Thymus (tissue), 11 donors: Measurements from ENCODE around the gene ANO6. TPM values are rescaled to one million over a fixed set of nuclear protein-coding genes. Genes with fewer than 3 reads are reported as not detected.

Source experiments
- DNase-seq, 9 donors: peaks; one replicate each; pipeline ENCODE4 v3.0.0-alpha.2; 2013; ENCODE audit warnings: low spot score in 9 of 9, low read depth in 6 of 9, missing footprints in 1 of 9
- H3K27ac ChIP-seq, 2 donors: one replicate each; pipeline ENCODE4 v1.5.1; 2013; ENCODE audit warnings: control low read depth in 1 of 2, low read depth in 1 of 2, low read length in 1 of 2, mild to moderate bottlenecking in 1 of 2, moderate library complexity in 1 of 2
- H3K27me3 ChIP-seq, 2 donors: one replicate each; pipeline ENCODE4 v1.5.1; 2013; ENCODE audit warnings: low read length in 1 of 2; ENCODE audit not compliant: control insufficient read depth in 2 of 2, insufficient read depth in 1 of 2
- H3K36me3 ChIP-seq, 2 donors: one replicate each; pipeline ENCODE4 v1.5.1; 2013; ENCODE audit warnings: low read length in 1 of 2, mild to moderate bottlenecking in 1 of 2, moderate library complexity in 1 of 2; ENCODE audit not compliant: control insufficient read depth in 2 of 2, insufficient read depth in 2 of 2
- H3K4me1 ChIP-seq, 2 donors: one replicate each; pipeline ENCODE4 v1.5.1; 2013; ENCODE audit warnings: low read length in 2 of 2; ENCODE audit not compliant: control insufficient read depth in 2 of 2, insufficient read depth in 2 of 2
- H3K4me3 ChIP-seq, 2 donors: one replicate each; pipeline ENCODE4 v1.5.1; 2013; ENCODE audit warnings: low read length in 2 of 2, control low read depth in 1 of 2, mild to moderate bottlenecking in 1 of 2
- H3K9me3 ChIP-seq, 2 donors: one replicate each; pipeline ENCODE4 v1.5.1; 2013; ENCODE audit warnings: low read length in 1 of 2, mild to moderate bottlenecking in 1 of 2; ENCODE audit not compliant: control insufficient read depth in 2 of 2, insufficient read depth in 1 of 2
- WGBS: extraction: QIAGEN DNeasy Blood & Tissue Kit; methylation state at CpG from one replicate; pipeline ENCODE4 v1.1.7; 2013; 5-methylcytosine and 5-hydroxymethylcytosine counted together
- polyA plus RNA-seq: library from polyadenylated mRNA; stranded (reverse); fragments of 200-250 nt; gene quantifications from one replicate; pipeline ENCODE4 v1.2.3, GENCODE V29; 2013
- total RNA-seq: library from RNA; stranded (reverse); fragments of 120-200 nt; gene quantifications from one replicate; pipeline ENCODE4 v1.2.4, GENCODE V29; 2013
- donor health status: healthy.

The ANO6 gene
- total and polyA plus RNA-seq, 2 donors: 11.6 to 33.1 TPM

- H3K27me3 ChIP-seq: no peaks in the 10 kb centered on the region
- peaks cover 0 to 7% of the 10 kb centered on the region in 2 donors for H3K4me1 ChIP-seq
- DNase-seq: no peak
- H3K36me3 ChIP-seq: peaks cover 23 to 57% of the 10 kb centered on the region in 2 donors
- no peaks in the 10 kb centered on the region for H3K9me3 ChIP-seq
- 95% methylated on average over 1 of the region's 1 CpG for WGBS
- no peak overlapping the region for H3K4me3 ChIP-seq
- H3K27ac ChIP-seq: no peak overlapping the region
These were observed 202.6 kb downstream of the ANO6 start for GRCh38 chr12:45418520-45418919.

- Histone ChIP-seq H3K4me3 (no peak overlapping the region), H3K27me3 (no peaks in the 10 kb centered on the region), H3K9me3 (no peaks in the 10 kb centered on the region), H3K27ac (no peak overlapping the region), H3K4me1 (peaks cover 0 to 7% of the 10 kb centered on the region in 2 donors), H3K36me3 (peaks cover 24 to 60% of the 10 kb centered on the region in 2 donors)
- no peak for DNase-seq
- WGBS: 67% methylated on average over 1 of the region's 1 CpG
These were observed 203.5 kb downstream of the ANO6 start for GRCh38 chr12:45419317-45419814.

- DNase-seq: no peak
- Histone ChIP-seq H3K36me3 (peaks cover 21 to 63% of the 10 kb centered on the region in 2 donors), H3K9me3 (no peaks in the 10 kb centered on the region), H3K4me3 (no peak overlapping the region), H3K27me3 (no peaks in the 10 kb centered on the region), H3K4me1 (peaks cover 0 to 7% of the 10 kb centered on the region in 2 donors), H3K27ac (no peak overlapping the region)
- 97% methylated on average over 1 of the region's 1 CpG for WGBS
These were observed 205.8 kb downstream of the ANO6 start for GRCh38 chr12:45421736-45422135.

- H3K27me3 ChIP-seq: no peaks in the 10 kb centered on the region
- peaks cover 17 to 63% of the 10 kb centered on the region in 2 donors for H3K36me3 ChIP-seq
- DNase-seq: no peak
- no peaks in the 10 kb centered on the region for H3K9me3 ChIP-seq
- H3K27ac ChIP-seq: no peak overlapping the region
- WGBS: 95% methylated on average over 1 of the region's 1 CpG
- no peak overlapping the region for H3K4me3 ChIP-seq
- peaks cover 0 to 4% of the 10 kb centered on the region in 2 donors for H3K4me1 ChIP-seq
These were observed 208.0 kb downstream of the ANO6 start for GRCh38 chr12:45423931-45424330.

- H3K27ac ChIP-seq: no peak overlapping the region
- WGBS: 86% methylated on average over 4 of the region's 4 CpGs
- DNase-seq: no peak
- H3K27me3 ChIP-seq: no peaks in the 10 kb centered on the region
- H3K9me3 ChIP-seq: no peaks in the 10 kb centered on the region
- H3K4me3 ChIP-seq: no peak overlapping the region
- H3K36me3 ChIP-seq: peaks cover 17 to 75% of the 10 kb centered on the region in 2 donors
- peaks cover 0 to 6% of the 10 kb centered on the region in 2 donors for H3K4me1 ChIP-seq
These were observed 209.5 kb downstream of the ANO6 start for GRCh38 chr12:45425426-45425825.

GRCh38 chr12:45426294-45426693, 210.4 kb downstream of the ANO6 start:
- DNase-seq: no peak
- peaks cover 12 to 78% of the 10 kb centered on the region in 2 donors for H3K36me3 ChIP-seq
- WGBS: 96% methylated on average over 4 of the region's 4 CpGs
- H3K4me3 ChIP-seq: no peak overlapping the region
- H3K4me1 ChIP-seq: peaks cover 0 to 9% of the 10 kb centered on the region in 2 donors
- H3K27ac ChIP-seq: no peak overlapping the region
- H3K9me3 ChIP-seq: no peaks in the 10 kb centered on the region
- no peaks in the 10 kb centered on the region for H3K27me3 ChIP-seq

- Histone ChIP-seq H3K9me3 (no peaks in the 10 kb centered on the region), H3K4me1 (peaks cover 0 to 13% of the 10 kb centered on the region in 2 donors), H3K36me3 (peaks cover 12 to 73% of the 10 kb centered on the region in 2 donors), H3K27me3 (no peaks in the 10 kb centered on the region), H3K27ac (no peak overlapping the region), H3K4me3 (no peak overlapping the region)
- DNase-seq: no peak
- over 99% methylated on average over 4 of the region's 4 CpGs for WGBS
These were observed 211.1 kb downstream of the ANO6 start for GRCh38 chr12:45427042-45427441.

- 100% methylated on average over 1 of the region's 1 CpG for WGBS
- peaks cover 0 to 62% of the 10 kb centered on the region in 2 donors for H3K36me3 ChIP-seq
- no peaks in the 10 kb centered on the region for H3K9me3 ChIP-seq
These were observed 213.9 kb downstream of the ANO6 start for GRCh38 chr12:45429831-45430230.

GRCh38 chr12:45431126-45431525, 215.2 kb downstream of the ANO6 start:
- Histone ChIP-seq H3K27me3 (no peaks in the 10 kb centered on the region), H3K4me3 (no peak overlapping the region), H3K4me1 (peaks cover 9 to 18% of the 10 kb centered on the region in 2 donors), H3K36me3 (peaks cover 0 to 58% of the 10 kb centered on the region in 2 donors), H3K9me3 (no peaks in the 10 kb centered on the region), H3K27ac (peak overlapping the region in 1 of 2 donors; percentile 56)
- 90% methylated on average over 5 of the region's 5 CpGs for WGBS
- DNase-seq: peak in 2 of 9 donors; percentile 23 to 62

More at GRCh38 chr12:45429831-45430230, 213.9 kb downstream of the ANO6 start:
- peaks cover 0 to 13% of the 10 kb centered on the region in 2 donors for H3K4me1 ChIP-seq
- no peaks in the 10 kb centered on the region for H3K27me3 ChIP-seq
- no peak overlapping the region for H3K27ac ChIP-seq
- no peak for DNase-seq
- no peak overlapping the region for H3K4me3 ChIP-seq
